Breast epithelium (tissue), 3 donors: ENCODE data around the gene ZCRB1.

ENCODE experiments used
- POLR2A ChIP-seq: fragments of 450-650 bp; IDR thresholded peaks from one replicate; pipeline ENCODE4 v1.6.1; 2016; ENCODE audit warnings: antibody characterized with exemption, mild to moderate bottlenecking, moderate library complexity
- POLR2AphosphoS5 ChIP-seq, 3 donors: sonication (generic); formaldehyde crosslinking; IDR thresholded peaks; one replicate each; pipeline ENCODE4 v1.6.1; 2017; ENCODE audit warnings: antibody characterized with exemption in 3 of 3
- TF ChIP-seq, protein P1 (sequence below), 3 donors: fragments of 450-650 bp; IDR thresholded peaks; one replicate each; pipeline ENCODE4 v1.5.1; 2016 to 2017; ENCODE audit warnings: antibody characterized with exemption in 3 of 3, mild to moderate bottlenecking in 3 of 3, moderate library complexity in 3 of 3

DNA sequence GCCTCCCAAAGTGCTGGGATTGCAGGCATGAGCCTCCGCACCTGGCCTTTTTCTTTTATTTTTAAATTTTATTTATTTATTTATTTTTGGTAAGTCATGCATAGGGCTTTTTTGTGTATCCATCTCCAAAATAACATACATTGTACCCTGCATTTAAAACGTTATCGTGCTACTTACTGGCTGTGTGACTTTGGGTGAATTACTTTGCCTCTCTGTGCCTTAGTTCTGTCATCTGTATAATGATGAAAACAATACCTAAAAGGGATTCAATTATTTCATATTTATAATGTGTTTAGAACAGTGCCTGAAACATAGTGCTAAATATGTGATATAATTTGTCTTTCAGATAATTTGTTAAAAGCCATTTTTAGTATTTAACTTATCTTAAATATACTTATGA is 19.6 kb downstream of the ZCRB1 start:
- TF ChIP-seq, protein P1, sequence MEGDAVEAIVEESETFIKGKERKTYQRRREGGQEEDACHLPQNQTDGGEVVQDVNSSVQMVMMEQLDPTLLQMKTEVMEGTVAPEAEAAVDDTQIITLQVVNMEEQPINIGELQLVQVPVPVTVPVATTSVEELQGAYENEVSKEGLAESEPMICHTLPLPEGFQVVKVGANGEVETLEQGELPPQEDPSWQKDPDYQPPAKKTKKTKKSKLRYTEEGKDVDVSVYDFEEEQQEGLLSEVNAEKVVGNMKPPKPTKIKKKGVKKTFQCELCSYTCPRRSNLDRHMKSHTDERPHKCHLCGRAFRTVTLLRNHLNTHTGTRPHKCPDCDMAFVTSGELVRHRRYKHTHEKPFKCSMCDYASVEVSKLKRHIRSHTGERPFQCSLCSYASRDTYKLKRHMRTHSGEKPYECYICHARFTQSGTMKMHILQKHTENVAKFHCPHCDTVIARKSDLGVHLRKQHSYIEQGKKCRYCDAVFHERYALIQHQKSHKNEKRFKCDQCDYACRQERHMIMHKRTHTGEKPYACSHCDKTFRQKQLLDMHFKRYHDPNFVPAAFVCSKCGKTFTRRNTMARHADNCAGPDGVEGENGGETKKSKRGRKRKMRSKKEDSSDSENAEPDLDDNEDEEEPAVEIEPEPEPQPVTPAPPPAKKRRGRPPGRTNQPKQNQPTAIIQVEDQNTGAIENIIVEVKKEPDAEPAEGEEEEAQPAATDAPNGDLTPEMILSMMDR (IDR thresholded peaks at IDR 0.05), result no peak
- TF ChIP-seq POLR2A (no peak), POLR2AphosphoS5 (IDR thresholded peaks at IDR 0.05) (no peak)
